ACC112 (cell line): ENCODE results near the gene CACNA1H.

ENCODE experiments used
- H2AFZ ChIP-seq: fragments of 200-600 bp; sonication (generic); one replicate; pipeline ENCODE4 v1.6.0; 2017; ENCODE audit warnings: antibody characterized with exemption, low read length; ENCODE audit not compliant: unreplicated experiment
- H3K27ac ChIP-seq: fragments of 200-600 bp; sonication (generic); 2 replicates; pipeline ENCODE4 v1.5.1; 2014; ENCODE audit warnings: low read depth, mild to moderate bottlenecking, antibody characterized with exemption, low read length, moderate library complexity
- H3K27me3 ChIP-seq: fragments of 200-600 bp; sonication (generic); 2 replicates; pipeline ENCODE4 v1.6.1; 2014; ENCODE audit warnings: mild to moderate bottlenecking, antibody characterized with exemption, low read length, moderate library complexity, mixed read lengths; ENCODE audit not compliant: insufficient read depth
- H3K36me3 ChIP-seq: fragments of 200-600 bp; sonication (generic); 2 replicates; pipeline ENCODE4 v1.6.1; 2016; ENCODE audit warnings: mild to moderate bottlenecking, antibody characterized with exemption, low read length, moderate library complexity, mixed read lengths; ENCODE audit not compliant: insufficient read depth
- H3K4me1 ChIP-seq: fragments of 200-600 bp; sonication (generic); one replicate; pipeline ENCODE4 v1.6.1; 2016; ENCODE audit warnings: low read length, mixed read lengths; ENCODE audit not compliant: insufficient read depth, unreplicated experiment, control insufficient read depth
- H3K4me3 ChIP-seq: fragments of 200-600 bp; sonication (generic); 2 replicates; pipeline ENCODE4 v1.5.1; 2014; ENCODE audit warnings: mild to moderate bottlenecking, low read depth, low read length
- H3K79me2 ChIP-seq: fragments of 200-600 bp; sonication (generic); one replicate; pipeline ENCODE4 v1.6.0; 2016; ENCODE audit warnings: low read length; ENCODE audit not compliant: control insufficient read depth, unreplicated experiment, insufficient read depth

Gene CACNA1H

GRCh38 chr16:1176280-1176897 is 23.5 kb downstream of the CACNA1H start:
- Histone ChIP-seq H3K27ac (no peak overlapping the region), H3K36me3 (no peaks in the 10 kb centered on the region), H3K4me1 (peaks cover 5% of the 10 kb centered on the region), H3K79me2 (no peaks in the 10 kb centered on the region), H3K27me3 (no peaks in the 10 kb centered on the region), H2AFZ (no peak overlapping the region), H3K4me3 (no peak overlapping the region)

GRCh38 chr16:1177053-1177452 is 24.1 kb downstream of the CACNA1H start:
- H3K36me3 ChIP-seq = no peaks in the 10 kb centered on the region
- H3K27ac ChIP-seq = no peak overlapping the region
- no peak overlapping the region for H3K4me3 ChIP-seq
- no peaks in the 10 kb centered on the region for H3K79me2 ChIP-seq
- H2AFZ ChIP-seq = no peak overlapping the region
- H3K4me1 ChIP-seq = peaks cover 10% of the 10 kb centered on the region
- H3K27me3 ChIP-seq = no peaks in the 10 kb centered on the region

- Histone ChIP-seq H3K79me2 (no peaks in the 10 kb centered on the region), H3K4me3 (no peak overlapping the region), H3K27me3 (no peaks in the 10 kb centered on the region), H3K36me3 (no peaks in the 10 kb centered on the region), H3K4me1 (peaks cover 17% of the 10 kb centered on the region), H2AFZ (no peak overlapping the region), H3K27ac (no peak overlapping the region)
Observed at GRCh38 chr16:1177750-1178149, 24.8 kb downstream of the CACNA1H start.

GRCh38 chr16:1178295-1178910 is 25.5 kb downstream of the CACNA1H start:
- Histone ChIP-seq H3K27me3 (no peaks in the 10 kb centered on the region), H3K27ac (no peak overlapping the region), H3K79me2 (no peaks in the 10 kb centered on the region), H3K4me1 (peaks cover 22% of the 10 kb centered on the region), H2AFZ (no peak overlapping the region), H3K36me3 (no peaks in the 10 kb centered on the region), H3K4me3 (no peak overlapping the region)

- H3K4me1 ChIP-seq = peaks cover 22% of the 10 kb centered on the region
Observed at GRCh38 chr16:1180549-1181403, 27.9 kb downstream of the CACNA1H start.

GRCh38 chr16:1181404-1182315 is 28.8 kb downstream of the CACNA1H start:
- no peaks in the 10 kb centered on the region for H3K36me3 ChIP-seq
- H3K27ac ChIP-seq = no peak overlapping the region
- H3K79me2 ChIP-seq = no peaks in the 10 kb centered on the region
- no peak overlapping the region for H2AFZ ChIP-seq
- H3K4me1 ChIP-seq = peaks cover 22% of the 10 kb centered on the region
- peak overlapping the region; percentile 57; the same call in 1 of the 2 replicates for H3K4me3 ChIP-seq
- no peaks in the 10 kb centered on the region for H3K27me3 ChIP-seq

More at GRCh38 chr16:1180549-1181403, 27.9 kb downstream of the CACNA1H start:
- Histone ChIP-seq H3K79me2 (no peaks in the 10 kb centered on the region), H3K36me3 (no peaks in the 10 kb centered on the region), H3K27ac (no peak overlapping the region), H2AFZ (no peak overlapping the region), H3K4me3 (no peak overlapping the region), H3K27me3 (no peaks in the 10 kb centered on the region)

- H3K4me3 ChIP-seq = peak overlapping the region; percentile 57; the same call in 1 of the 2 replicates
- H3K27ac ChIP-seq = peak overlapping the region; percentile 78
- H3K27me3 ChIP-seq = peaks cover under 1% of the 10 kb centered on the region; the same call in 1 of the 2 replicates
- peaks cover 22% of the 10 kb centered on the region for H3K4me1 ChIP-seq
- no peak overlapping the region for H2AFZ ChIP-seq
- no peaks in the 10 kb centered on the region for H3K36me3 ChIP-seq
- no peaks in the 10 kb centered on the region for H3K79me2 ChIP-seq
Observed at GRCh38 chr16:1182316-1182671, 29.4 kb downstream of the CACNA1H start.

- no peaks in the 10 kb centered on the region for H3K79me2 ChIP-seq
- peak overlapping the region; percentile 63 for H3K4me3 ChIP-seq
- peaks cover 22% of the 10 kb centered on the region for H3K4me1 ChIP-seq
- peak overlapping the region; percentile 31 for H2AFZ ChIP-seq
- H3K27ac ChIP-seq = peak overlapping the region; percentile 78
- peaks cover 5% of the 10 kb centered on the region; the same call in 1 of the 2 replicates for H3K27me3 ChIP-seq
- no peaks in the 10 kb centered on the region for H3K36me3 ChIP-seq
Observed at GRCh38 chr16:1182950-1183907, 30.3 kb downstream of the CACNA1H start.

GRCh38 chr16:1184156-1184868 is 31.4 kb downstream of the CACNA1H start:
- peaks cover 22% of the 10 kb centered on the region for H3K4me1 ChIP-seq
- peaks cover 5% of the 10 kb centered on the region; the same call in 1 of the 2 replicates for H3K27me3 ChIP-seq
- H3K4me3 ChIP-seq = no peak overlapping the region

More at GRCh38 chr16:1184156-1184868, 31.4 kb downstream of the CACNA1H start:
- Histone ChIP-seq H2AFZ (no peak overlapping the region), H3K36me3 (no peaks in the 10 kb centered on the region), H3K27ac (no peak overlapping the region), H3K79me2 (no peaks in the 10 kb centered on the region)
